ENCODE data around the gene GALNT1. TPM values are rescaled to one million over a fixed set of nuclear protein-coding genes. Genes with fewer than 3 reads are reported as not detected.

Gene GALNT1
- total RNA-seq, 1 experiment from 2014 or later: 25.6 TPM

GRCh38 chr18:35610089-35610488 is 28.5 kb downstream of the GALNT1 start:
- Histone ChIP-seq H3K27ac (ENCODE audit: low read depth, low read length, poor library complexity, severe bottlenecking) (no peak overlapping the region), H3K4me3 (ENCODE audit: low read depth, low read length, poor library complexity, severe bottlenecking) (no peak overlapping the region), H3K9me3 (ENCODE audit: low read depth, low read length, poor library complexity, severe bottlenecking) (no peaks in the 10 kb centered on the region), H3K4me1 (ENCODE audit: insufficient read depth, low read length, poor library complexity, severe bottlenecking) (no peaks in the 10 kb centered on the region), H3K27me3 (replicated peaks; ENCODE audit: insufficient read depth, low read depth, low read length, poor library complexity) (no peaks in the 10 kb centered on the region), H3K36me3 (ENCODE audit: insufficient read depth, low read length, poor library complexity, severe bottlenecking) (no peaks in the 10 kb centered on the region)
- TF ChIP-seq EZH2 (IDR thresholded peaks at IDR 0.05; ENCODE audit: borderline replicate concordance, low read depth, low read length, poor library complexity, severe bottlenecking): no peak
- intact Hi-C loops (cut with micrococcal nuclease; ENCODE audit: unreplicated experiment): no loop called here
- DNase-seq (ENCODE audit: low spot score): no peak
- CTCF ChIA-PET: no interaction called here
- POLR2A ChIA-PET (ENCODE audit: low non-redundant PET): no interaction called here
- no TSS peak for BruUV-seq (replicated peaks)

DNA sequence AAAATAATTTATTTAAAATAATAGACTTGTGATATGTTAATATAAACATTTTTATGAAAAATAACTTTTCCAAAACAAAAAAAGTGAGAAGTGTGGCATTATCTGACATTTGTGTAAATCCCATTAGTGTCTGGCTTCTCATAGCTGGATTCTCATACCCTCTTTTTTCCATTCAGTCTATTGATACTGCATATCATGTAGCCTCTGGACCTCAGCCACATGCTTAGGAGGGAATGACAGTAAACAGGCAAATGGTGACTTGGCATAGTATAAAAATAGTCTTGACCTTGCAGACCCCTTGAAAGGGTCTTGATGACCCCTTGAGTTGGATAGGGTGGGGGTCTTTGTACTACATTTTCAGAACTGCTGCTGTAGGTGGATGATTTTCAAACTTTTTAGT is 29.2 kb downstream of the GALNT1 start:
- Histone ChIP-seq H3K4me1 (ENCODE audit: insufficient read depth, low read length, poor library complexity, severe bottlenecking) (no peaks in the 10 kb centered on the region), H3K27ac (ENCODE audit: low read depth, low read length, poor library complexity, severe bottlenecking) (no peak overlapping the region), H3K27me3 (replicated peaks; ENCODE audit: insufficient read depth, low read depth, low read length, poor library complexity) (no peaks in the 10 kb centered on the region), H3K4me3 (ENCODE audit: low read depth, low read length, poor library complexity, severe bottlenecking) (no peak overlapping the region), H3K9me3 (ENCODE audit: low read depth, low read length, poor library complexity, severe bottlenecking) (no peaks in the 10 kb centered on the region), H3K36me3 (ENCODE audit: insufficient read depth, low read length, poor library complexity, severe bottlenecking) (no peaks in the 10 kb centered on the region)
- no TSS peak for BruUV-seq (replicated peaks)
- no peak for DNase-seq (ENCODE audit: low spot score)
- intact Hi-C loops (cut with micrococcal nuclease; ENCODE audit: unreplicated experiment): no loop called here
- ChIA-PET CTCF (no interaction called here), POLR2A (ENCODE audit: low non-redundant PET) (no interaction called here)
- no peak for TF ChIP-seq EZH2 (IDR thresholded peaks at IDR 0.05; ENCODE audit: borderline replicate concordance, low read depth, low read length, poor library complexity, severe bottlenecking)
- TF ChIP-seq, protein P1, sequence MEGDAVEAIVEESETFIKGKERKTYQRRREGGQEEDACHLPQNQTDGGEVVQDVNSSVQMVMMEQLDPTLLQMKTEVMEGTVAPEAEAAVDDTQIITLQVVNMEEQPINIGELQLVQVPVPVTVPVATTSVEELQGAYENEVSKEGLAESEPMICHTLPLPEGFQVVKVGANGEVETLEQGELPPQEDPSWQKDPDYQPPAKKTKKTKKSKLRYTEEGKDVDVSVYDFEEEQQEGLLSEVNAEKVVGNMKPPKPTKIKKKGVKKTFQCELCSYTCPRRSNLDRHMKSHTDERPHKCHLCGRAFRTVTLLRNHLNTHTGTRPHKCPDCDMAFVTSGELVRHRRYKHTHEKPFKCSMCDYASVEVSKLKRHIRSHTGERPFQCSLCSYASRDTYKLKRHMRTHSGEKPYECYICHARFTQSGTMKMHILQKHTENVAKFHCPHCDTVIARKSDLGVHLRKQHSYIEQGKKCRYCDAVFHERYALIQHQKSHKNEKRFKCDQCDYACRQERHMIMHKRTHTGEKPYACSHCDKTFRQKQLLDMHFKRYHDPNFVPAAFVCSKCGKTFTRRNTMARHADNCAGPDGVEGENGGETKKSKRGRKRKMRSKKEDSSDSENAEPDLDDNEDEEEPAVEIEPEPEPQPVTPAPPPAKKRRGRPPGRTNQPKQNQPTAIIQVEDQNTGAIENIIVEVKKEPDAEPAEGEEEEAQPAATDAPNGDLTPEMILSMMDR (conservative IDR thresholded peaks at IDR 0.05; ENCODE audit: low read depth, low read length): no peak

GRCh38 chr18:35611518-35611917 is 30.0 kb downstream of the GALNT1 start:
- Histone ChIP-seq H3K9me3 (ENCODE audit: low read depth, low read length, poor library complexity, severe bottlenecking) (no peaks in the 10 kb centered on the region), H3K27me3 (replicated peaks; ENCODE audit: insufficient read depth, low read depth, low read length, poor library complexity) (no peaks in the 10 kb centered on the region), H3K36me3 (ENCODE audit: insufficient read depth, low read length, poor library complexity, severe bottlenecking) (no peaks in the 10 kb centered on the region), H3K4me1 (ENCODE audit: insufficient read depth, low read length, poor library complexity, severe bottlenecking) (no peaks in the 10 kb centered on the region), H3K4me3 (ENCODE audit: low read depth, low read length, poor library complexity, severe bottlenecking) (no peak overlapping the region), H3K27ac (ENCODE audit: low read depth, low read length, poor library complexity, severe bottlenecking) (no peak overlapping the region)
- POLR2A ChIA-PET (ENCODE audit: low non-redundant PET): no interaction called here
- intact Hi-C loops (cut with micrococcal nuclease; ENCODE audit: unreplicated experiment): no loop called here
- CTCF ChIA-PET: no interaction called here
- BruUV-seq (replicated peaks): no TSS peak
- no peak for TF ChIP-seq EZH2 (IDR thresholded peaks at IDR 0.05; ENCODE audit: borderline replicate concordance, low read depth, low read length, poor library complexity, severe bottlenecking)
- TF ChIP-seq, protein P1 (conservative IDR thresholded peaks at IDR 0.05; ENCODE audit: low read depth, low read length): no peak
- DNase-seq (ENCODE audit: low spot score): no peak

DNA sequence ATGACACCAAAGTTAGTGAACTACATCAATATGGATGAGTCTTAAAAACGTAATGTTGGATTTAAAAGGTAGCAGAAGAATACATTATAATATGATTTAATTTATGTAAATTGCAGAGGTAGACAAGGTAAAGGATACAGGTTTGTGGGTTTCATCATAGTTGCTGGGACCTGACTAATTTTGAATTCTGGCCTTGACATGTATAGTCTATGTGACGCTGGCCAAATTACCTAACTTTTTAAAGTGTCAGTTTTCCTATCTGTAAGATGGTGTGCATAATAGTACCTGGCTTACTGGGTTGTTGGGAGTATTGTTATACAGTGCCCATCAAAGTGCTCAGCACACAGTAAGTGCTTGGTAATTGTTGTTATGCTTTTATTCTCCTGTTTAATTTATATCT is 34.5 kb downstream of the GALNT1 start:
- H3K36me3 ChIP-seq (ENCODE audit: insufficient read depth, low read length, poor library complexity, severe bottlenecking): no peaks in the 10 kb centered on the region
- ChIA-PET CTCF (no interaction called here), POLR2A (ENCODE audit: low non-redundant PET) (no interaction called here)
- no peak for DNase-seq (ENCODE audit: low spot score)
- H3K4me3 ChIP-seq (ENCODE audit: low read depth, low read length, poor library complexity, severe bottlenecking): no peak overlapping the region
- no TSS peak for BruUV-seq (replicated peaks)
- peaks cover 4% of the 10 kb centered on the region for H3K4me1 ChIP-seq (ENCODE audit: insufficient read depth, low read length, poor library complexity, severe bottlenecking)
- no peak overlapping the region for H3K27ac ChIP-seq (ENCODE audit: low read depth, low read length, poor library complexity, severe bottlenecking)
- intact Hi-C loops (cut with micrococcal nuclease; ENCODE audit: unreplicated experiment): no loop called here
- H3K27me3 ChIP-seq (replicated peaks; ENCODE audit: insufficient read depth, low read depth, low read length, poor library complexity): no peaks in the 10 kb centered on the region
- no peaks in the 10 kb centered on the region for H3K9me3 ChIP-seq (ENCODE audit: low read depth, low read length, poor library complexity, severe bottlenecking)
- TF ChIP-seq EZH2 (IDR thresholded peaks at IDR 0.05; ENCODE audit: borderline replicate concordance, low read depth, low read length, poor library complexity, severe bottlenecking): no peak
- TF ChIP-seq, protein P1 (conservative IDR thresholded peaks at IDR 0.05; ENCODE audit: low read depth, low read length): no peak
